HCT116 (cell line): ENCODE measurements around the gene OR8D4. TPM values are rescaled to one million over a fixed set of nuclear protein-coding genes. Genes with fewer than 3 reads are reported as not detected.

Experiments
- ATAC-seq: fragments of 200-7000 bp; cut with Tn5 transposase; 2 replicates; pipeline ENCODE4 v1.9.1; 2020; ENCODE audit warnings: mild to moderate bottlenecking, moderate library complexity
- BruUV-seq: library from RNA; stranded (reverse); fragments of 400-500 nt; replicated peaks from 2 replicates; lab custom pipeline; 2021; lab: Mats Ljungman, UMichigan
- CTCF ChIA-PET: fragments of 300-600 bp; sonication (Branson Sonifier 250); formaldehyde crosslinking; loops from one replicate; lab custom pipeline; 2021; ENCODE audit warnings: antibody characterized with exemption; lab: Charles Lee
- POLR2A ChIA-PET: fragments of 300-600, 350-600 bp; sonication (Branson Sonifier 250); formaldehyde crosslinking; loops from one replicate; lab custom pipeline; 2021; ENCODE audit warnings: antibody characterized with exemption; lab: Charles Lee
- RAD21 ChIA-PET, 2 experiments: fragments of 300-600 bp; sonication (Branson Sonifier 250); formaldehyde crosslinking; loops; one replicate each; lab custom pipeline; 2023; ENCODE audit warnings: low total read pairs in 2 of 2; ENCODE audit not compliant: uncharacterized antibody in 2 of 2, unreplicated experiment in 2 of 2, low non-redundant PET in 1 of 2; lab: Charles Lee
- DNase-seq: peaks from one replicate; pipeline ENCODE4 v3.0.0-alpha.2; 2010; ENCODE audit warnings: low read depth, low spot score
- H2AFZ ChIP-seq: fragments of 200-600 bp; shearing (Covaris generic), sonication (generic); 2 replicates; pipeline ENCODE4 v1.6.1; 2017; ENCODE audit warnings: low read depth, mixed run types, mixed read lengths, antibody characterized with exemption, low read length; ENCODE audit not compliant: poor library complexity, severe bottlenecking
- H3K27ac ChIP-seq: 2 replicates; pipeline ENCODE4 v1.5.1; 2012; ENCODE audit warnings: low read depth, low read length
- H3K27me3 ChIP-seq: fragments of 200-600 bp; sonication (generic); 2 replicates; pipeline ENCODE4 v1.6.1; 2016; ENCODE audit warnings: mixed run types, low read length, mixed read lengths; ENCODE audit not compliant: insufficient read depth
- H3K36me3 ChIP-seq, 2 experiments: fragments of 200-500 bp in 1 of 2; fragments of 200-600 bp in 1 of 2; sonication (Bioruptor generic) in 1 of 2; sonication (generic) in 1 of 2; 2 replicates each; pipeline versions ENCODE4 v1.5.1 to v1.6.1; 2014 to 2016; ENCODE audit warnings: low read length in 2 of 2, inconsistent platforms in 1 of 2, mixed read lengths in 1 of 2, mixed run types in 1 of 2; ENCODE audit not compliant: insufficient read depth in 2 of 2, control insufficient read depth in 1 of 2
- H3K4me1 ChIP-seq, 2 experiments: fragments of 200-600 bp in 1 of 2; sonication (generic) in 1 of 2; 2 replicates each; pipeline versions ENCODE4 v1.5.1 to v1.6.1; 2012 to 2017; ENCODE audit warnings: low read length in 2 of 2, inconsistent platforms in 1 of 2, mild to moderate bottlenecking in 1 of 2, mixed read lengths in 1 of 2, mixed run types in 1 of 2, moderate library complexity in 1 of 2; ENCODE audit not compliant: insufficient read depth in 2 of 2, control insufficient read depth in 1 of 2
- H3K4me2 ChIP-seq: fragments of 200-600 bp; sonication (generic); 2 replicates; pipeline ENCODE4 v1.6.1; 2017; ENCODE audit warnings: mixed run types, low read length, mixed read lengths
- H3K4me3 ChIP-seq, 2 experiments: fragments of 200-600 bp in 1 of 2; sonication (generic) in 1 of 2; replicated peaks in 1 of 2; 2 replicates each; pipeline ENCODE4 v1.5.1; 2011 to 2016; ENCODE audit warnings: low read length in 2 of 2, control low read depth in 1 of 2, low read depth in 1 of 2, mild to moderate bottlenecking in 1 of 2, mixed read lengths in 1 of 2, mixed run types in 1 of 2
- H3K79me2 ChIP-seq: fragments of 200-600 bp; sonication (generic); 2 replicates; pipeline ENCODE4 v1.6.1; 2017; ENCODE audit warnings: mild to moderate bottlenecking, mixed run types, low read length, moderate library complexity, mixed read lengths; ENCODE audit not compliant: insufficient read depth
- H3K9ac ChIP-seq: fragments of 200-600 bp; sonication (generic); 2 replicates; pipeline ENCODE4 v1.6.1; 2016; ENCODE audit warnings: low read length, mixed read lengths
- H3K9me2 ChIP-seq: fragments of 200-600 bp; sonication (generic), shearing (Covaris generic); 2 replicates; pipeline ENCODE4 v1.6.1; 2017; ENCODE audit warnings: mixed run types, mild to moderate bottlenecking, moderate library complexity; ENCODE audit not compliant: insufficient read depth
- H3K9me3 ChIP-seq, 2 experiments: fragments of 200-500 bp in 1 of 2; fragments of 200-600 bp in 1 of 2; sonication (Bioruptor generic) in 1 of 2; sonication (generic) in 1 of 2; 2 replicates each; pipeline ENCODE4 v1.6.1; 2014 to 2017; ENCODE audit warnings: low read length in 2 of 2, mixed read lengths in 2 of 2, inconsistent platforms in 1 of 2, low read depth in 1 of 2, mild to moderate bottlenecking in 1 of 2, mixed run types in 1 of 2, moderate library complexity in 1 of 2; ENCODE audit not compliant: control insufficient read depth in 1 of 2, insufficient read depth in 1 of 2
- H4K20me1 ChIP-seq: fragments of 200-600 bp; sonication (generic), shearing (Covaris generic); 2 replicates; pipeline ENCODE4 v1.6.1; 2017; ENCODE audit warnings: mixed run types, mild to moderate bottlenecking, moderate library complexity; ENCODE audit not compliant: insufficient read depth
- CBX3 ChIP-seq: IDR thresholded peaks from 2 replicates; pipeline ENCODE4 v1.6.1; 2012; ENCODE audit warnings: low read depth
- CTCF ChIP-seq, 3 experiments: fragments of 200-600 bp in 1 of 3; sonication (generic) in 1 of 3; IDR thresholded peaks in 2 of 3; conservative IDR thresholded peaks in 1 of 3; 2 replicates each; pipeline ENCODE4 v1.5.1; 2012 to 2017; ENCODE audit warnings: low read depth in 2 of 3, low read length in 2 of 3, antibody characterized with exemption in 1 of 3, borderline replicate concordance in 1 of 3, control low read depth in 1 of 3, mild to moderate bottlenecking in 1 of 3, mixed read lengths in 1 of 3, mixed run types in 1 of 3, moderate library complexity in 1 of 3; ENCODE audit not compliant: insufficient read depth in 1 of 3
- ELF1 ChIP-seq: IDR thresholded peaks from 2 replicates; pipeline ENCODE4 v1.6.1; 2012; ENCODE audit warnings: low read depth, borderline replicate concordance
- EZH2 ChIP-seq: fragments of 200-600 bp; sonication (generic); IDR thresholded peaks from 2 replicates; pipeline ENCODE4 v1.6.1; 2017; ENCODE audit warnings: antibody characterized with exemption, mixed run types
- EZH2phosphoT487 ChIP-seq: fragments of 200-600 bp; IDR thresholded peaks from 2 replicates; pipeline ENCODE4 v1.6.1; 2018; ENCODE audit warnings: antibody characterized with exemption, borderline replicate concordance
- FOSL1 ChIP-seq: IDR thresholded peaks from 2 replicates; pipeline ENCODE4 v1.6.1; 2012; ENCODE audit warnings: low read depth
- JUND ChIP-seq: IDR thresholded peaks from 2 replicates; pipeline ENCODE4 v1.6.1; 2012
- POLR2A ChIP-seq: IDR thresholded peaks from 2 replicates; pipeline ENCODE4 v1.7.0; 2011; ENCODE audit warnings: borderline replicate concordance; ENCODE audit not compliant: insufficient read depth, insufficient read length; ENCODE audit errors: extremely low read depth
- POLR2AphosphoS5 ChIP-seq: IDR thresholded peaks from 2 replicates; pipeline ENCODE4 v1.6.1; 2011; ENCODE audit warnings: mild to moderate bottlenecking, low read depth, low read length, moderate library complexity
- SP1 ChIP-seq: IDR thresholded peaks from 2 replicates; pipeline ENCODE4 v1.6.1; 2012; ENCODE audit warnings: low read depth
- SRF ChIP-seq: IDR thresholded peaks from 2 replicates; pipeline ENCODE4 v1.6.1; 2012; ENCODE audit warnings: low read depth
- ZFX ChIP-seq: fragments of 450-650 bp; IDR thresholded peaks from 2 replicates; pipeline ENCODE4 v1.6.1; 2017
- ZNF274 ChIP-seq: fragments of 200-500 bp; sonication (Bioruptor generic); IDR thresholded peaks from 2 replicates; pipeline ENCODE4 v1.6.1; 2014; ENCODE audit warnings: mild to moderate bottlenecking, low read depth, low read length, inconsistent platforms
- intact Hi-C: fragments of 100-400 bp; cut with micrococcal nuclease; formaldehyde crosslinking; loops from 2 replicates; pipeline ENCODE4 v1.10.0; 2022
- total RNA-seq: library from RNA; stranded (reverse); gene quantifications from one replicate; pipeline ENCODE4 v1.2.1, GENCODE V29; 2021; ENCODE audit not compliant: unreplicated experiment
- TF ChIP-seq, protein P1 (sequence below): IDR thresholded peaks from 2 replicates; pipeline ENCODE4 v1.6.1; 2011; ENCODE audit warnings: mild to moderate bottlenecking, low read length, moderate library complexity; ENCODE audit not compliant: insufficient replicate concordance; ENCODE audit errors: extremely low read depth
- TF ChIP-seq, protein P2 (sequence below): IDR thresholded peaks from 2 replicates; pipeline ENCODE4 v1.6.1; 2012
- TF ChIP-seq, protein P3 (sequence below): IDR thresholded peaks from 2 replicates; pipeline ENCODE4 v1.6.1; 2012

The OR8D4 gene
- total RNA-seq, 1 experiment from 2014 or later = not detected

DNA sequence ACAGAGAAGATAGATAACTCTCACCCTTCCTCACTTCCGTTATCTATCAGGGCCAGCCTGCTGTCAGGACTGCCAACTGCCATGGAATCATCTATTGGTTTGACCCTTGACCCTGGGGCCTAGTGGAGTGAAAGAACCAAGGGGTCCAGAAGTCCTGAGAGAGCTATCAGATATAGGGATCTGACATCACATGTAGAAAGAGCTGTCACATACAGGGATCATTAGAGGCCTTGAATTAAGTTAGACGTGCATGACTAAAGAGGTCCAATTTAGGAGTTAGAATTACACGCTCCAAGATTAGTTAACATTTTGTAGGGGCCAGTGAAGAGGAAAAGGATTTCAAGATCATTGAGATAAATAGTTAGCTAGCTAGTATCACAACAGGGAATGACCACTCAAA is 16.4 kb upstream of the OR8D4 start, which contains the start of gene TMEM225:
Gene TMEM225, minus strand, starts transcription at position 101 of the 400 bp plus-strand sequence. CDS start 245 bp downstream, outside the sequence.
- H4K20me1 ChIP-seq = no peaks in the 10 kb centered on the region
- ChIA-PET CTCF (no interaction called here), POLR2A (no interaction called here), RAD21 (no interaction called here)
- H3K36me3 ChIP-seq = no peaks in the 10 kb centered on the region
- no peaks in the 10 kb centered on the region for H3K4me1 ChIP-seq
- DNase-seq (no peak), ATAC-seq (no peak)
- no peak within 1 kb of the TSS for H3K4me2 ChIP-seq
- no peak within 1 kb of the TSS for H3K27ac ChIP-seq
- H3K9me2 ChIP-seq = no peaks in the 10 kb centered on the region
- H3K4me3 ChIP-seq = no peak within 1 kb of the TSS
- no TSS peak for BruUV-seq
- no peak within 1 kb of the TSS for H2AFZ ChIP-seq
- no peaks in the 10 kb centered on the region for H3K79me2 ChIP-seq
- TF ChIP-seq ZFX (no peak), SRF (no peak), ELF1 (no peak), EZH2 (no peak), ZNF274 (no peak), CTCF (IDR thresholded peaks at IDR 0.05 in 2 of 3, conservative IDR thresholded peaks at IDR 0.05 in 1 of 3; ENCODE audit: borderline replicate concordance in 1 of 3, insufficient read depth in 1 of 3, low read depth in 2 of 3, low read length in 2 of 3) (no peak), FOSL1 (no peak), EZH2phosphoT487 (no peak), POLR2A (no peak), JUND (no peak), POLR2AphosphoS5 (no peak), CBX3 (no peak), SP1 (no peak)
- TF ChIP-seq, protein P1, sequence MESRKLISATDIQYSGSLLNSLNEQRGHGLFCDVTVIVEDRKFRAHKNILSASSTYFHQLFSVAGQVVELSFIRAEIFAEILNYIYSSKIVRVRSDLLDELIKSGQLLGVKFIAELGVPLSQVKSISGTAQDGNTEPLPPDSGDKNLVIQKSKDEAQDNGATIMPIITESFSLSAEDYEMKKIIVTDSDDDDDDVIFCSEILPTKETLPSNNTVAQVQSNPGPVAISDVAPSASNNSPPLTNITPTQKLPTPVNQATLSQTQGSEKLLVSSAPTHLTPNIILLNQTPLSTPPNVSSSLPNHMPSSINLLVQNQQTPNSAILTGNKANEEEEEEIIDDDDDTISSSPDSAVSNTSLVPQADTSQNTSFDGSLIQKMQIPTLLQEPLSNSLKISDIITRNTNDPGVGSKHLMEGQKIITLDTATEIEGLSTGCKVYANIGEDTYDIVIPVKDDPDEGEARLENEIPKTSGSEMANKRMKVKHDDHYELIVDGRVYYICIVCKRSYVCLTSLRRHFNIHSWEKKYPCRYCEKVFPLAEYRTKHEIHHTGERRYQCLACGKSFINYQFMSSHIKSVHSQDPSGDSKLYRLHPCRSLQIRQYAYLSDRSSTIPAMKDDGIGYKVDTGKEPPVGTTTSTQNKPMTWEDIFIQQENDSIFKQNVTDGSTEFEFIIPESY = no peak
- TF ChIP-seq, protein P2, sequence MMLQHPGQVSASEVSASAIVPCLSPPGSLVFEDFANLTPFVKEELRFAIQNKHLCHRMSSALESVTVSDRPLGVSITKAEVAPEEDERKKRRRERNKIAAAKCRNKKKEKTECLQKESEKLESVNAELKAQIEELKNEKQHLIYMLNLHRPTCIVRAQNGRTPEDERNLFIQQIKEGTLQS = no peak
- TF ChIP-seq, protein P3, sequence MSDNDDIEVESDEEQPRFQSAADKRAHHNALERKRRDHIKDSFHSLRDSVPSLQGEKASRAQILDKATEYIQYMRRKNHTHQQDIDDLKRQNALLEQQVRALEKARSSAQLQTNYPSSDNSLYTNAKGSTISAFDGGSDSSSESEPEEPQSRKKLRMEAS = no peak
- peaks cover 21% of the 10 kb centered on the region for H3K27me3 ChIP-seq
- no peak within 1 kb of the TSS for H3K9ac ChIP-seq
- intact Hi-C loops = no loop called here
- H3K9me3 ChIP-seq = no peaks in the 10 kb centered on the region
